Activated T-cell treated with anti-CD3 and anti-CD28 coated beads for 1 hour (primary cell): Measurements from ENCODE around the gene CHMP5.
"Not testable (repeated sequence)": the region's sequence is repeated elsewhere in the genome, so short reads cannot be mapped to it uniquely, and the experiment has no call there.

Experiments used
- DNase-seq: peaks from one replicate; pipeline ENCODE4 v3.0.0-alpha.2; 2020; ENCODE audit warnings: low read depth

Gene CHMP5

DNA sequence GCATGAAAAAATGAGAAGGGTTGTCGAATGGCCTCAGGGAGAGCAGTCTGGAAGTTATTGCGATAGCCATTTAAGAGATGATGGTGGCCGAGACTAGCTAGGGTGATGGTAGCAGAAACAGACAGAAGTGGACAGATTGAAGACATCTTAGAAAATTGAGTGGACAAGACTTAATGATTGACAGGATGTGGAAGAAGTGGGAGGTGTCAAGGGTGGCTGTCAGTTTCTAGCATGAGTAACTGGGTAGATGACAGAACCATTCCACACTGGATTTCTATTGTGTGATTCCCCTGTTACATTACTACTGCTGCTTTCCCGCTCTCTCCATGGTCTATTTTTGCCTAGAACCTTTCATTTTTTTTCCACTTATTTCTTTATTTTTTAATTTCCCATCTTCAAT, 12.6 kb downstream of the CHMP5 start:
- DNase-seq, result no peak

GRCh38 chr9:33285502-33285901, 20.7 kb downstream of the CHMP5 start:
- no peak for DNase-seq

GRCh38 chr9:33287087-33287490, 22.2 kb downstream of the CHMP5 start:
- DNase-seq, result peak; percentile 19

DNA sequence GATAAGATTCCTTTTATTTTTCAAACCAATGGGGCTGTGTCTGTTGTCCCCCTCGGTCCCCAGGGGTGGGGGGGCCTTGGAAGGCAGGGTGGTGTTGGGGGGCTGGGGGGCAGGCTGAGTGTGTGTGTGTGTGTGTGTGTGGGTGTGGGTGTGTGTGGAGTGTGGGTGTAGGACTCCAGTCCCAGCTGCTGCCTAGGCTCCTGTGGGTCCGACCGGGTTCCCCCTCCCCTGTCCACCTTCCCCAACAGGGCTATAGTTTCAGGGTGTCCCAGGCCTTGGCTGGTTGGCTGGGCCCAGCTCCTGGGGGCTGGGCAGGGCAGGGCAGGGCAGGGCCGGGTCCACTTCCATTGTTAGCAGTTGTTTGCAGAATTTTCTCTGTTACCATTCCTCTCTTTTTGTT, 23.4 kb downstream of the CHMP5 start:
- DNase-seq, result no peak

- DNase-seq, result no peak
These were observed 24.1 kb downstream of the CHMP5 start for GRCh38 chr9:33288828-33289483.

- DNase-seq, result no peak
These were observed 24.6 kb downstream of the CHMP5 start for GRCh38 chr9:33289496-33289895.

- DNase-seq, result no peak
These were observed 25.0 kb downstream of the CHMP5 start for GRCh38 chr9:33289936-33290246.

GRCh38 chr9:33290247-33291030, 25.6 kb downstream of the CHMP5 start, which contains the start of gene NFX1:
Gene NFX1, plus strand, starts transcription at chr9:33290516. Its CDS starts 57 bp downstream, at chr9:33290573.
- peak; percentile 95 for DNase-seq

- DNase-seq, result no peak
These were observed 26.2 kb downstream of the CHMP5 start for GRCh38 chr9:33291031-33291397.

DNA sequence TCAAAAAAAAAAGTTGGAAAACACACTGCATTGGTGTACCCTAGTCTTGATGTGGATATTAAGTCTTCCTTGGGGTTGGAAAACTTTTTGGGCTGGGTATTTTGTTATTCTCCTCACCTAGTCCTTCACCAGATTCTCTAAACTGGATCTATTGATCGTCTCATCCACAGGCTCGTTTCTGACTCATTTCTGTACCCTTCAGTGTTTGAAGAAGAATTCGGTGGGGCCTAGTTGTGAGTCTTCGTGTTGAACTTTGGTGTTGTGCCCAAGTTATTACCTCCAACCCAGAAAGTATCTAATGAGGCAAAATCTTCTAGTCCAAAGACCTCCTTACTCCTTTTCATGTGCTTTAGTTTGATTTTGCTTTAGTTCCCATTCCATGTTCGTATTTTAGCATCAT, 27.1 kb downstream of the CHMP5 start:
- DNase-seq, result no peak

DNA sequence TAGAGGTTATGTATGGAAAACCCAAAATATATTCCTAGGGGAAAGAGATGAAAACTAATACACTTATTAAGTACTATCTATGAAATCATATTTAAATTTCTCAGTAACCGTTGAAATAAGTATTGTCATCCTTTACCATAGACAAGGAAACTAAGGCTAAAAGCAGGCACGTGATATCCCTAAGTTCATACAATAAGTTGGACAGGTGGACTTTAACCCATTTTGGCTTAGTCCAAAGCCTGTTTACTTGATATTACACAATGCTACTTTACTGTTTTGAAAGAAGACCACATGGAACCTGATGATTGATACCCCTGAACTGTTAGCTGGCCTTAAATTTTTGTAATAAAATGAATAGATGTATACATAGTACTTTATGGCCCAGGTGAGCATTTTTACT, 28.9 kb downstream of the CHMP5 start:
- no peak for DNase-seq

GRCh38 chr9:33294670-33295432, 30.0 kb downstream of the CHMP5 start:
- no peak for DNase-seq

DNA sequence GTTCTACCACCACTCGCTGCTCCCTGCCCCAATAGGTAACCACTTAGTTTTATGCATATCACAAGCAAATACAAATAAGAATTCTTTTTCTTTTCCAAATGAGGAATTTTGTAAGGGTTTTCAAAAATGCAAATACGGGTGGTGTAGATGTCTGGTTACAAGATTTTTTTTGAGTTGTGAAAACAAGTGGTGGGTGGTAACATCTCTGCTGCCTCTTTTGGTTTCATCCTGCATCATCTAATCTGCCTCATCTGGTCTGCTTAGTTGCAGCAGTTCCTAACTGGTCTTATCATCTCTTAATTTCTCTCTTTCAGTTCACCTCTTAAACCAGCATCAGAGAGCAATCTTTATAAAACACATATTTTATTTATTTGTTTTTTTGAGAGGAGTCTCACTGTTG, 30.7 kb downstream of the CHMP5 start:
- no peak for DNase-seq

DNA sequence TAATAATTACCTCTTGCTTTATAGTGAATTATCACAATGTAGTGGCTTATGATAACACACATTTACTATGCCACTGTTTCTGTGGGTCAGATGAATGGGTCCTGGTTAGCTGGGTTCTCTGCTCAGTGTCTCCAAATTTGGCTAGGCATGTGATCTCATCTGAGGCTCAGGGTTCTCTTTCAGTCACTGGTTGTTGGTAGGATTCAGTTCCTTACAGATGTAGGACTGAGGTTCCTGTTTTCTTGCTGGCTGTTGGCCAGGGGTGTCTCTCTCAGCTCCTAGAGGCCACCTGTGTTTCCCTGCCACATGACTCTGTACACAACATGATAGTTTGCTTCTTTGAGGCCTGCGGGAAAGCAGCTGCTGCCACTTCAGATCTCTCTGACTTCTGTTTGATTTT, 32.6 kb downstream of the CHMP5 start:
- no peak for DNase-seq

DNA sequence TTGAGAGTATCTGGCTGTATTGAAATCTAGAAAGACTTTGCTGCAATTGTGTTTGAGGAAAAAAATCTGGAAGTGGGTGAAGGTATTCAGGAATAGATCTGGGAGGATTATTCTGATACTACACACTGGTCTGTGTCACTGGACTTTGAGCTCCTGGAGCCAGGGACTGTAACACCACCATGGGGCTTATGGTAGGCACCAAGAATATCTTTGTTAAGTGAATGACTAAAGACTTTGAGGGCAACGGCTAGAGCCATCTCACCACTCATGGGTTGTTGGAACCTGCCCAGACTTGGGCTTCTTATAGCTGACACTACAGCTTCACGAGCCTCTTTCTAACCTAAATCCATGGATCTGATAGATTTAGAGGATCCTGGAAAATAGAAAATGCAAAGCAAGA, 35.7 kb downstream of the CHMP5 start:
- no peak for DNase-seq

- no peak for DNase-seq
These were observed 39.5 kb downstream of the CHMP5 start for GRCh38 chr9:33304362-33304761.

GRCh38 chr9:33306037-33306436, 41.2 kb downstream of the CHMP5 start:
- no peak for DNase-seq

DNA sequence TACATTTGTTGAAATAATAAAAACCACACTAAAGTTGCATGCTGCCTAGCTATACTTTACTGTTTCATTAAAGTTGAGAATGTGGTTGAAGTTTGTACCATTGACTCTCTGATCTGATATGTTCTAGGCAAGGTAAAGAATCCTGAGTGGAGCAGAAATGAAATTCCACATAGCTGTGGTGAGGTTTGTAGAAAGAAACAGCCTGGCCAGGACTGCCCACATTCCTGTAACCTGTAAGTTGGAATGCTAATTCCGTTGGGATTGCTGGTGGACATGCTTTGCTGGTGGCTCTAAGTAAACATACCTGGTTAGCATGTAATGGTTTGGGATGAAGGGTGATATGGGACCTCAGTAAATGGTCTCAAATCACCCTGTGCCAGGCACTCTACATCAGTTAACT, 42.2 kb downstream of the CHMP5 start:
- no peak for DNase-seq

DNA sequence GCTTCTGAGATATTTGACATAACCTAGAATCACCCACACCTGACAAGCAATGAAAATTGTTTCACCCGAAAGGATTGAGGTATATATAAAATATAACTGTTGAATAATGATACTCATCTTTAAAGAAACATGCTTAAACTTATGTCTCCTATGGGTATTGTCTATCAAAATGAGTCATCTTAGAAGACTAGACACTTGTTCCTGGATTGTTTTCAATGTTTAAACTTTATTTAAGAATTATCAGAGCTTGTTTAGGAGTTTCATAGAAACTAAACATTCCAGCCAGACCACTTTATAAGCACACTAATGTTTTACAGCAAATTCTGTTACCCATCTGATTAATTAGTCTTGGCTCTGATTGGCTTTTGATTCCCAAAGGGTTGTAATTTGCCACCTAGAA, 45.1 kb downstream of the CHMP5 start:
- no peak for DNase-seq

DNA sequence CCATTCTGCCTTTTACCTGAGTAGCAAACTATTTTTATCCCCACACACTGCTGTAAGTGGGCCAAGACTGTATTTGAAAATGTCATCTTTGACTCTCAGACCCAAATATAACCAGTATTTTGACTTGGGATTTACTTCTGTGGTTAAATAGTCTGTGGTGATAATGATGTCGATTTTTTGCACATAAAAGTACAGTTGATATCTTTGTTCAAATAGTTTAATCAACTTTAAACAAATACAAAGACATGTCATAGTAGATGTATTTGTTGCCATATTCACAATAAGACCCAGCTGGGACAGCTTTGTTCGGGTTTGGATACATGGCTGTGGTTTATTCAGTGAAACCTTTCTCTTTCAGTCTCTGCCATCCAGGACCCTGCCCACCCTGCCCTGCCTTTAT, 45.9 kb downstream of the CHMP5 start:
- no peak for DNase-seq

DNA sequence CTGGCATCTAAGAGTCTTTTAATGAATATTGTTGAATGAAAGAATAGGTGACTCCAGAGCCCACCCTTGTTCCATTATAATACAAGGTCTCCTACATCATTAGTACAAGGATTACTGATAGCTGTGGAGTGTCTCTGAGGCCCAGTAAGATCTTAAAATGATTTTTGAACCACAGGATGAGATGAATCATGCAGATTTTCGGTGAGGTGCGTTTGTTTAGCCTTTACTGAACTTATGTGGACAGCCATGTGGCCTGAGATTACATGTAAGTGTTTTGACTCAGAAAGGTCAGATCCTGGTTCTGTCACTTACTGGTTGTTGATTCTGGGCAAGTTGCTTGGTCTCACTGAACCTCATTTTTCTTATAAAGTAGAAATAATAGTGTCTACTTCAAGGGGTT, 47.1 kb downstream of the CHMP5 start:
- DNase-seq, result no peak

GRCh38 chr9:33315371-33315770, 50.5 kb downstream of the CHMP5 start:
- no peak for DNase-seq

GRCh38 chr9:33317136-33317535, 52.3 kb downstream of the CHMP5 start:
- not testable (repeated sequence) for DNase-seq
